Neural progenitor cell (in vitro differentiated cells): ENCODE data around the gene NSUN2. TPM values are rescaled to one million over a fixed set of nuclear protein-coding genes. Genes with fewer than 3 reads are reported as not detected.

ENCODE experiments used
- DNase-seq: peaks from one replicate; pipeline ENCODE4 v3.0.0-alpha.2; 2016; ENCODE audit warnings: low spot score
- H2AFZ ChIP-seq: fragments of 200-600 bp; sonication (generic); replicated peaks from 2 replicates; pipeline ENCODE4 v1.6.1; 2016; ENCODE audit warnings: antibody characterized with exemption
- H3F3A ChIP-seq: fragments of 200-600 bp; sonication (generic); 2 replicates; pipeline ENCODE4 v1.6.1; 2016; ENCODE audit warnings: antibody characterized with exemption, low read depth
- H3K27ac ChIP-seq: fragments of 200-600 bp; sonication (generic); 2 replicates; pipeline ENCODE4 v1.5.1; 2016; ENCODE audit warnings: mild to moderate bottlenecking
- H3K27me3 ChIP-seq: fragments of 200-600 bp; sonication (generic); 2 replicates; pipeline ENCODE4 v1.6.1; 2016; ENCODE audit warnings: mild to moderate bottlenecking, moderate library complexity
- H3K36me3 ChIP-seq: fragments of 200-600 bp; sonication (generic); 2 replicates; pipeline ENCODE4 v1.5.1; 2016
- H3K4me1 ChIP-seq: fragments of 200-600 bp; sonication (generic); 2 replicates; pipeline ENCODE4 v1.6.1; 2016; ENCODE audit warnings: mixed run types
- H3K4me2 ChIP-seq: fragments of 200-600 bp; sonication (generic); 2 replicates; pipeline ENCODE4 v1.6.1; 2016
- H3K4me3 ChIP-seq: fragments of 200-600 bp; sonication (generic); 2 replicates; pipeline ENCODE4 v1.5.1; 2016
- H3K79me2 ChIP-seq: fragments of 200-600 bp; sonication (generic); 2 replicates; pipeline ENCODE4 v1.6.1; 2016; ENCODE audit warnings: low read depth
- H3K9ac ChIP-seq: fragments of 200-600 bp; sonication (generic); 2 replicates; pipeline ENCODE4 v1.6.1; 2016
- H3K9me3 ChIP-seq: fragments of 200-600 bp; sonication (generic); 2 replicates; pipeline ENCODE4 v1.5.1; 2016; ENCODE audit warnings: low read depth
- H4K20me1 ChIP-seq: fragments of 200-600 bp; sonication (generic); 2 replicates; pipeline ENCODE4 v1.6.1; 2016; ENCODE audit warnings: low read depth
- H3K27ac Mint-ChIP-seq: 3 replicates; pipeline ENCODE4 v1.8.0; 2021; ENCODE audit warnings: mixed read lengths
- H3K27me3 Mint-ChIP-seq: 2 replicates; pipeline ENCODE4 v1.8.0; 2022; ENCODE audit warnings: low read depth, mild to moderate bottlenecking, inconsistent platforms, moderate library complexity, mixed read lengths; ENCODE audit not compliant: insufficient read depth
- H3K36me3 Mint-ChIP-seq: 3 replicates; pipeline ENCODE4 v1.8.0; 2021; ENCODE audit warnings: mixed read lengths
- H3K4me1 Mint-ChIP-seq: 3 replicates; pipeline ENCODE4 v1.8.0; 2021; ENCODE audit warnings: mixed read lengths
- H3K4me3 Mint-ChIP-seq: 3 replicates; pipeline ENCODE4 v1.8.0; 2021; ENCODE audit warnings: mild to moderate bottlenecking, moderate library complexity, mixed read lengths
- H3K9me3 Mint-ChIP-seq: 3 replicates; pipeline ENCODE4 v1.8.0; 2020; ENCODE audit warnings: mixed read lengths
- EZH2 ChIP-seq: fragments of 200-600 bp; sonication (generic); IDR thresholded peaks from 2 replicates; pipeline ENCODE4 v1.6.1; 2017; ENCODE audit warnings: antibody characterized with exemption, mild to moderate bottlenecking, moderate library complexity
- EZH2phosphoT487 ChIP-seq: fragments of 200-600 bp; sonication (generic); IDR thresholded peaks from 2 replicates; pipeline ENCODE4 v1.6.1; 2017; ENCODE audit warnings: antibody characterized with exemption
- total RNA-seq: library from RNA; depleted of rRNA; stranded (reverse); fragments of >200 nt; gene quantifications from 2 replicates; pipeline ENCODE4 v1.2.3, GENCODE V29; 2015; ENCODE audit warnings: low replicate concordance
- TF ChIP-seq, protein P1 (sequence below): fragments of 200-600 bp; sonication (generic); IDR thresholded peaks from 2 replicates; pipeline ENCODE4 v1.5.1; 2017; ENCODE audit warnings: antibody characterized with exemption, mild to moderate bottlenecking

The NSUN2 gene
- total RNA-seq, 1 donor from 2014 or later, result 65.4 TPM

DNA sequence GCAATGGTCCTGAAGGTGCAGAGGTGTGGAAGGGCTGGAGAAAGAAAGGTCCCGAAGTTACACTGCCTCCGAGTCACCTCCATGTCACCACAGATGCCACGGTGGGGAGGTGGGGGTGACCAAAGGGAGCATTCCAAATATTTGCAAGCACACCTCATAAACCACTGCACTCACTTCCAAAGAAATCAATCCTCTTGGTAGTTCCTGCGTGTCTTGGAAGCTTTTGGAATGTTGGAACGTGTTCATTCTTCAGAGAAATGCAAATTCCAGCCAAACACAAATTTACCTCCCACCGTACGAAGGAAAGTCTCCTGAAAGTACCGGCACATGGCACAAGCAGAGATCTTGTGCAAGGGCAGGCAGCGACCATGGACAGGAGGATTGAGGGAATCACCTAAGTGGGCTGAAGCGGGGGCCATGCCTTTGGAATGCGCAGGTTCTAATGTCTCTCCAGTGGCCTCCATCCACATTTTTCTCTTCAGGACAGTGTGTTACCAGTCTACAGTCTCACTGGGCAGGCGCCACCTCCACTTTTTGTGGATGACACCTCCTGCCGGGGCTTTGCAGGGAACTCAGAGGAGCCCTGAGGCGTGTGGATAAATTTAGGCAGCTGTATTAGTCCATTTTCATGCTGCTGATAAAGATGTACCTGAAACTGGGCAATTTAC, 54.0 kb downstream of the NSUN2 start:
- Histone ChIP-seq H3K9ac (no peak overlapping the region), H3K27me3 (peaks cover 32% of the 10 kb centered on the region), H3K9me3 (no peaks in the 10 kb centered on the region), H2AFZ (no peak overlapping the region), H4K20me1 (no peaks in the 10 kb centered on the region), H3K4me2 (no peak overlapping the region), H3K36me3 (no peaks in the 10 kb centered on the region), H3K4me3 (no peak overlapping the region), H3K4me1 (no peaks in the 10 kb centered on the region), H3F3A (no peaks in the 10 kb centered on the region), H3K27ac (no peak overlapping the region), H3K79me2 (no peaks in the 10 kb centered on the region)
- H3K9me3 Mint-ChIP-seq, result peaks cover 6% of the 10 kb centered on the region
- H3K4me1 Mint-ChIP-seq, result peaks cover 8% of the 10 kb centered on the region
- DNase-seq, result no peak
- no peaks in the 10 kb centered on the region for H3K36me3 Mint-ChIP-seq
- peaks cover 26% of the 10 kb centered on the region for H3K27me3 Mint-ChIP-seq
- no peak overlapping the region for H3K27ac Mint-ChIP-seq
- no peak for TF ChIP-seq EZH2
- no peak for TF ChIP-seq EZH2phosphoT487
- TF ChIP-seq, protein P1, sequence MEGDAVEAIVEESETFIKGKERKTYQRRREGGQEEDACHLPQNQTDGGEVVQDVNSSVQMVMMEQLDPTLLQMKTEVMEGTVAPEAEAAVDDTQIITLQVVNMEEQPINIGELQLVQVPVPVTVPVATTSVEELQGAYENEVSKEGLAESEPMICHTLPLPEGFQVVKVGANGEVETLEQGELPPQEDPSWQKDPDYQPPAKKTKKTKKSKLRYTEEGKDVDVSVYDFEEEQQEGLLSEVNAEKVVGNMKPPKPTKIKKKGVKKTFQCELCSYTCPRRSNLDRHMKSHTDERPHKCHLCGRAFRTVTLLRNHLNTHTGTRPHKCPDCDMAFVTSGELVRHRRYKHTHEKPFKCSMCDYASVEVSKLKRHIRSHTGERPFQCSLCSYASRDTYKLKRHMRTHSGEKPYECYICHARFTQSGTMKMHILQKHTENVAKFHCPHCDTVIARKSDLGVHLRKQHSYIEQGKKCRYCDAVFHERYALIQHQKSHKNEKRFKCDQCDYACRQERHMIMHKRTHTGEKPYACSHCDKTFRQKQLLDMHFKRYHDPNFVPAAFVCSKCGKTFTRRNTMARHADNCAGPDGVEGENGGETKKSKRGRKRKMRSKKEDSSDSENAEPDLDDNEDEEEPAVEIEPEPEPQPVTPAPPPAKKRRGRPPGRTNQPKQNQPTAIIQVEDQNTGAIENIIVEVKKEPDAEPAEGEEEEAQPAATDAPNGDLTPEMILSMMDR, result no peak
- H3K4me3 Mint-ChIP-seq, result no peak overlapping the region

DNA sequence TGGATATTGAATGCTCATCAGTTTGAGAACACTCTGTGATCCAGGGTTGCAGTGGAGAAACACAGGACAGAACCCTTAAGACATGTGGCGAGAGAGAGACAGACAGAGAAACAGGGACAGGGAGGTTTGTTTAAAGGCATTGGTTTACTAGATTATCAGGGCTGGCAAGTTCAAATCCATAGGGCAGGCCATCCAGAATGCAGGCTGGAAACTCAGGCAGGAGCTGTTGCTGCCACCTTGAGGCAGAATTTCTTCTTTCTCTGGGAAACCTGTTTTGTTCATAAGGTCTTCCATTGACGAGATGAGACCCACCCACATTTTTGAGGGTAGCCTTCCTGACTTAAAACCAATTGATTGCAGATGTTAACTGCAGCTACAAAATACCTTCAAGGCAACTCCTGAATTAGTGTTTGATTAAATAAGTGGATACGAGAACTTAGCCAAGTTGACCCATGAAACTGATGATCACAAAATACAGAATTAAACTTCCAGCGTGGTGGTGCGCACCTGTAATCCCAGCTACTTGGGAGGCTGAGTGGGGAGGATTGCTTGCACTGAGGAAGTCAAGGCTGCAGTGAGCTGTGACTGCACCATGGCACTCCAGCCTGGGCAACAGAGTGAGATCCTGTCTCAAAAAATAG, 55.9 kb downstream of the NSUN2 start:
- Histone ChIP-seq H3K9me3 (no peaks in the 10 kb centered on the region), H2AFZ (no peak overlapping the region), H3K36me3 (no peaks in the 10 kb centered on the region), H3K4me2 (no peak overlapping the region), H3K27me3 (peaks cover 14% of the 10 kb centered on the region), H3K4me3 (no peak overlapping the region), H4K20me1 (no peaks in the 10 kb centered on the region), H3F3A (no peaks in the 10 kb centered on the region), H3K27ac (no peak overlapping the region), H3K9ac (no peak overlapping the region), H3K79me2 (no peaks in the 10 kb centered on the region), H3K4me1 (no peaks in the 10 kb centered on the region)
- Mint-ChIP-seq H3K36me3 (no peaks in the 10 kb centered on the region), H3K9me3 (peaks cover 6% of the 10 kb centered on the region), H3K4me3 (no peak overlapping the region), H3K27ac (no peak overlapping the region), H3K27me3 (peaks cover 23% of the 10 kb centered on the region), H3K4me1 (peaks cover 8% of the 10 kb centered on the region)
- TF ChIP-seq, protein P1, result peak; percentile 48
- TF ChIP-seq EZH2, result no peak
- DNase-seq, result peak; percentile 24

DNA sequence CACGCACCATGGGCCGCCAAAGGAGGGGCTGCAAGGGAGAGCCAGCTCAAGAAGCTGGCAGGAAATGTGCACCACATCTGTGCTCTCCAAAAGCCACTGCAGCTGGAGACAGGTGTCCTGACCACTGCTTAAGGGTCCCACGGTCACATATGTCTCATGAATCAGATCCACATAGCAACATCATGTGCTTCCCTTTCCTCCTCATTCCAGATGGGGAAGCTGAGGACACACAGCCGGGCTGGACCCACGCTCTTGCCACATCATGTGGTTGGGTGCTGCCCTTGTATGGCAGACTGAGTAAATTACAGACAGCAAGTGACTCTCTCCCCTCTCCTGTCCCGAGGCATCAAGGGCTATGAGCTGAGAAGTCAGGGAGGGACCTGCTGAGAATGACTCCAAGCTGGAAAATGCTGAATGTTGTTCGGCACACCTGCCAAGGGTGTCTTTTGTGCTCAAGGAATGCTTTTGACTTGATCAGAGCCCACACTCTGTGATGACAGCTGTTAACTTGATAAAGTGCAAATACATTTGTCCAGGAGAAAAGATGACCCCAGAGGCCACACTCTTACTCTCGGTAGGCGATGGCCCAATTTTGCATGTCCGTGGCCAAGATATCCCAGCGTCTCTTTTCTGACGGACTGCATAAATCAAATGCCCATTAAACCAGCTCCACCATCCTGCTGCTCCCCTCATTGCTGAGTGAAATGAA, 58.2 kb downstream of the NSUN2 start:
- Mint-ChIP-seq H3K36me3 (no peaks in the 10 kb centered on the region), H3K9me3 (peaks cover 6% of the 10 kb centered on the region), H3K27me3 (peaks cover 13% of the 10 kb centered on the region)

More for the DNA sequence above, 58.2 kb downstream of the NSUN2 start:
- Histone ChIP-seq H2AFZ (no peak overlapping the region), H3K4me1 (no peaks in the 10 kb centered on the region), H4K20me1 (no peaks in the 10 kb centered on the region), H3F3A (no peaks in the 10 kb centered on the region), H3K36me3 (no peaks in the 10 kb centered on the region), H3K4me2 (no peak overlapping the region), H3K9me3 (no peaks in the 10 kb centered on the region), H3K27me3 (no peaks in the 10 kb centered on the region), H3K27ac (no peak overlapping the region), H3K9ac (no peak overlapping the region), H3K4me3 (no peak overlapping the region), H3K79me2 (no peaks in the 10 kb centered on the region)
- DNase-seq, result no peak
- TF ChIP-seq, protein P1, result no peak
- TF ChIP-seq EZH2phosphoT487, result no peak
- TF ChIP-seq EZH2, result no peak
- Mint-ChIP-seq H3K27ac (no peak overlapping the region), H3K4me1 (peaks cover 8% of the 10 kb centered on the region), H3K4me3 (no peak overlapping the region)
